Spleen (tissue), 11 donors: ENCODE results near the gene FOS. TPM values are rescaled to one million over a fixed set of nuclear protein-coding genes. Genes with fewer than 3 reads are reported as not detected.
A peak's percentile ranks its signal among the peaks of the same experiment; 100 is the strongest.

Experiments used
- DNase-seq: peaks from one replicate; pipeline ENCODE4 v3.0.0-alpha.2; 2020
- H3K27ac ChIP-seq, 8 donors: fragments of 200-600 bp; sonication (generic) in 7 of 8; 1 replicate in 4 of 8; 2 replicates in 4 of 8; pipeline versions ENCODE4 v1.5.0 to v1.8.0; 2016 to 2021; ENCODE audit warnings: inconsistent platforms in 4 of 8, mild to moderate bottlenecking in 4 of 8, moderate library complexity in 1 of 8
- H3K27me3 ChIP-seq, 7 donors: fragments of 200-600 bp; sonication (generic) in 6 of 7; replicated peaks in 1 of 7; 1 replicate in 4 of 7; 2 replicates in 3 of 7; pipeline versions ENCODE4 v1.5.0 to v1.8.0; 2016 to 2021; ENCODE audit warnings: inconsistent platforms in 3 of 7, mild to moderate bottlenecking in 1 of 7
- H3K36me3 ChIP-seq, 6 donors: fragments of 200-600 bp; sonication (generic) in 5 of 6; 1 replicate in 4 of 6; 2 replicates in 2 of 6; pipeline versions ENCODE4 v1.5.0 to v1.8.0; 2016 to 2021; ENCODE audit warnings: inconsistent platforms in 2 of 6
- H3K4me1 ChIP-seq, 6 donors: fragments of 200-600 bp; sonication (generic) in 5 of 6; 1 replicate in 3 of 6; 2 replicates in 3 of 6; pipeline versions ENCODE4 v1.5.0 to v1.8.0; 2016 to 2021; ENCODE audit warnings: inconsistent platforms in 3 of 6
- H3K4me3 ChIP-seq, 8 donors: fragments of 200-600 bp; sonication (generic) in 7 of 8; 1 replicate in 4 of 8; 2 replicates in 4 of 8; pipeline versions ENCODE4 v1.5.0 to v1.8.0; 2016 to 2021; ENCODE audit warnings: inconsistent platforms in 4 of 8, mild to moderate bottlenecking in 4 of 8, moderate library complexity in 2 of 8
- H3K9me3 ChIP-seq, 8 donors: fragments of 200-600 bp; sonication (generic) in 7 of 8; 1 replicate in 4 of 8; 2 replicates in 4 of 8; pipeline versions ENCODE4 v1.5.0 to v1.8.0; 2016 to 2021; ENCODE audit warnings: inconsistent platforms in 4 of 8
- POLR2A ChIP-seq, 3 donors: fragments of 450-650 bp; IDR thresholded peaks; one replicate each; pipeline ENCODE4 v1.5.1; 2017; ENCODE audit warnings: antibody characterized with exemption in 3 of 3, mild to moderate bottlenecking in 1 of 3
- POLR2AphosphoS5 ChIP-seq, 3 donors: sonication (generic); formaldehyde crosslinking; IDR thresholded peaks; one replicate each; pipeline ENCODE4 v1.5.1; 2017; ENCODE audit warnings: antibody characterized with exemption in 3 of 3
- WGBS, 5 donors: extraction: QIAGEN DNeasy Blood & Tissue Kit in 3 of 5; methylation state at CpG; one replicate each; pipeline versions ENCODE4 v1.1.5 to v1.1.7; 2013 to 2018; 5-methylcytosine and 5-hydroxymethylcytosine counted together
- intact Hi-C: fragments of 100-400 bp; cut with DNase I; formaldehyde crosslinking; loops from one replicate; pipeline ENCODE4 v1.15.0; 2023; ENCODE audit warnings: low total_unique reads
- polyA plus RNA-seq, 3 donors: library from polyadenylated mRNA; stranded (reverse); fragments of 200-250 nt; gene quantifications; one replicate each; pipeline ENCODE4 v1.2.1, GENCODE V29; 2013
- total RNA-seq, 7 donors: library from RNA; depleted of rRNA in 3 of 7; stranded (reverse); fragments of >200 nt in 3 of 7; fragmentation: NEBNext Ultra II Directional in 4 of 7; extraction: Animal tissue kit (Norgen Biotek cat#: 25700) in 4 of 7; gene quantifications; one replicate each; pipeline versions ENCODE4 v1.1.0 to v1.2.1, GENCODE V29; 2016 to 2021
- TF ChIP-seq, protein P1 (sequence below), 11 experiments: fragments of 200-600 bp in 7 of 11; fragments of 450-650 bp in 4 of 11; sonication (generic) in 4 of 11; IDR thresholded peaks in 8 of 11; conservative IDR thresholded peaks in 3 of 11; 1 replicate in 7 of 11; 2 replicates in 4 of 11; pipeline versions ENCODE4 v1.4.0 to v1.8.0; 2016 to 2021; ENCODE audit warnings: antibody characterized with exemption in 11 of 11, inconsistent platforms in 4 of 11, mild to moderate bottlenecking in 1 of 11
- donor health status: healthy with polysubstance abuse.
- donor health status: DM: no; HTN: no; CAD: no; lungs with moderate emphysema.
- donor health status: DM: no; HTN: no; CAD: no.
- donor health status: Bipolar disorder and iron deficiency.
- donor health status: healthy.
- donor health status: DM: no; HTN: no; CAD: no.
- donor health status: DM: yes; HTN: yes; CAD: no.

The FOS gene
- total and polyA plus RNA-seq, 10 donors = 18.8 to 414 (median 116) TPM

DNA sequence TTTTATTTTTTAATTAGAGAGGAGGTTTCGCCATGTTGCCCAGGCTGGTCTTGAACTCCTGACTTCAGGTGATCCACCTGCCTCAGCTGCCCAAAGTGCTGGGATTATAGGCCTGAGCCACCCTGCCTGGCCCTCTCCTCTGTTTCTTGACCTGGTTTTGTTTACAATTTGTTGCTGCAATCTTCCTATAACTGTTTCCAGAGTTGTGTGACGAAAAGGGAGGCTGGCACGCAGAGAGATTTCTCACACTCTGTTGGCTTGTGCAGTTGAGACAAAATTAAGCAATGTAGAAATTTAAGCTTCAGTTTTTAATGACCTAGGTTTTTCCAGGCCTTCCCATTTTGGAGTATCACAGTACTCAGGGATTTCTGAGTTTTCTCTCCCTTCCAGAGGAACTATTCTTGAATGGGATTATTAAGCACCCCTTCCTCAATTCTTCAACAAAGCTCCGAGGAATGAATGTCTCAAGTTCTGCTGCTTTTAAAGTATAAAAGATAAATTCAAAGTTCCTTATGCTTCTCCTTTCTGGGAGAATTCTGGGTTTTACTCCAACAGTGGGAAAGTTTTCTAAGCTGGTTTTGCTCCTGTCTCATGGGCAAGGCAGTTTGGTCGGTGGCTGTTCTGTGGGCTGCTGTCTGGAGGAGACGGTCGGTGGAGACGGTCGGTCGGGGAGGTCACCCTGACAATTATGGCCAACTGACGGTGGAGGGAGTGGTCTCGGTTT, 20.4 kb upstream of the FOS start:
- no peak for DNase-seq
- peak overlapping the region; percentile 77 to 97 (median 90) for H3K27ac ChIP-seq
- intact Hi-C loops = no loop called here
- no peaks in the 10 kb centered on the region for H3K36me3 ChIP-seq
- H3K9me3 ChIP-seq = no peaks in the 10 kb centered on the region
- H3K27me3 ChIP-seq = no peaks in the 10 kb centered on the region
- 20 to 28% (median 26%) methylated on average over 12 of the region's 12 CpGs for WGBS, 5 donors
- H3K4me3 ChIP-seq = peak overlapping the region in 6 of 8 donors; percentile 22 to 70 (median 32)
- peaks cover 15 to 38% (median 24%) of the 10 kb centered on the region in 6 donors for H3K4me1 ChIP-seq
- TF ChIP-seq, protein P1, sequence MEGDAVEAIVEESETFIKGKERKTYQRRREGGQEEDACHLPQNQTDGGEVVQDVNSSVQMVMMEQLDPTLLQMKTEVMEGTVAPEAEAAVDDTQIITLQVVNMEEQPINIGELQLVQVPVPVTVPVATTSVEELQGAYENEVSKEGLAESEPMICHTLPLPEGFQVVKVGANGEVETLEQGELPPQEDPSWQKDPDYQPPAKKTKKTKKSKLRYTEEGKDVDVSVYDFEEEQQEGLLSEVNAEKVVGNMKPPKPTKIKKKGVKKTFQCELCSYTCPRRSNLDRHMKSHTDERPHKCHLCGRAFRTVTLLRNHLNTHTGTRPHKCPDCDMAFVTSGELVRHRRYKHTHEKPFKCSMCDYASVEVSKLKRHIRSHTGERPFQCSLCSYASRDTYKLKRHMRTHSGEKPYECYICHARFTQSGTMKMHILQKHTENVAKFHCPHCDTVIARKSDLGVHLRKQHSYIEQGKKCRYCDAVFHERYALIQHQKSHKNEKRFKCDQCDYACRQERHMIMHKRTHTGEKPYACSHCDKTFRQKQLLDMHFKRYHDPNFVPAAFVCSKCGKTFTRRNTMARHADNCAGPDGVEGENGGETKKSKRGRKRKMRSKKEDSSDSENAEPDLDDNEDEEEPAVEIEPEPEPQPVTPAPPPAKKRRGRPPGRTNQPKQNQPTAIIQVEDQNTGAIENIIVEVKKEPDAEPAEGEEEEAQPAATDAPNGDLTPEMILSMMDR (IDR thresholded peaks at IDR 0.05 in 8 of 11, conservative IDR thresholded peaks at IDR 0.05 in 3 of 11) = no peak
- TF ChIP-seq POLR2AphosphoS5 (IDR thresholded peaks at IDR 0.05) (peak in 1 of 3 donors; percentile 15), POLR2A (IDR thresholded peaks at IDR 0.05) (no peak)

DNA sequence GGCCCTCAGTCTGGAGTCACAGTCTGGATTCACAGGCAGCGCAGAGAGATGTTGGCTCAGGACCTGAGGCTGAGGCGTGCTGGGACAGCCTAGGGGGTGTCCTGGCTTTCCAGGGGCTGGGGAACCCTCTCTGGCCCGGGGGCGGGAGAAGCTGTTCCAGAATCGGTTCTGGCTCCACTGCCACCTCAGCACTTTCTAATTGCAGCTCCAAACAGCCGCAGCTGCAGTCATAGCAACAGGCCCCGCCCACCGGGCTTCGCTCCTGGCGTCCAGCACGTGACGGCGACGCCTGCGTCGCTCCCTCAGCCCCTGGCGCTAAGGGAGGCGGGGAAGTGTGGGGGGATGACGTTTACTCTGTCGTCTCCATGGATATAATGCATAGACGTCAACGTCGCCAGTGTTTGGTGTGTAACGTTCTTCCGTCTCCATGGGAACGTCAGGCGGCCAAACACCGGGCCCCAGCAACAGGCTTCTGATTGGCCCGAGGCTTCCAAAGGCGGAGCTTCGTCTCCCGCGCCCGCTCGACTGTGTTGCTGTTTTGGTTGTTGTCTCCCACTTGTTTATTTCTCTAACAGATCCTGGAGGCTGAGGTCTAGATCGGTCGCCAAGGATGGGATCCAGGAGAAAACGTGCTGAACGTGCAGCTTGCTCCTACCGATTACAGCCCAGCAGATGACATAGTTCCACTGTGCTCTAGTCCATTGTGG, 19.7 kb upstream of the FOS start:
- H3K27ac ChIP-seq = peak overlapping the region; percentile 77 to 97 (median 90)
- WGBS, 5 donors = 1 to 2% (median 2%) methylated on average over 14 to 40 of the region's 40 CpGs
- H3K4me1 ChIP-seq = peaks cover 15 to 38% (median 24%) of the 10 kb centered on the region in 6 donors
- peak overlapping the region; percentile 8 to 70 (median 24) for H3K4me3 ChIP-seq
- intact Hi-C loops = no loop called here
- no peaks in the 10 kb centered on the region for H3K9me3 ChIP-seq
- TF ChIP-seq POLR2A (IDR thresholded peaks at IDR 0.05) (peak in 2 of 3 donors; percentile 58 to 79), POLR2AphosphoS5 (IDR thresholded peaks at IDR 0.05) (peak; percentile 94 to 96 (median 95))
- TF ChIP-seq, protein P1 (IDR thresholded peaks at IDR 0.05 in 8 of 11, conservative IDR thresholded peaks at IDR 0.05 in 3 of 11) = peak in 1 of 11 experiments; percentile 26
- no peaks in the 10 kb centered on the region for H3K36me3 ChIP-seq
- peak; percentile 100 for DNase-seq
- no peaks in the 10 kb centered on the region for H3K27me3 ChIP-seq

DNA sequence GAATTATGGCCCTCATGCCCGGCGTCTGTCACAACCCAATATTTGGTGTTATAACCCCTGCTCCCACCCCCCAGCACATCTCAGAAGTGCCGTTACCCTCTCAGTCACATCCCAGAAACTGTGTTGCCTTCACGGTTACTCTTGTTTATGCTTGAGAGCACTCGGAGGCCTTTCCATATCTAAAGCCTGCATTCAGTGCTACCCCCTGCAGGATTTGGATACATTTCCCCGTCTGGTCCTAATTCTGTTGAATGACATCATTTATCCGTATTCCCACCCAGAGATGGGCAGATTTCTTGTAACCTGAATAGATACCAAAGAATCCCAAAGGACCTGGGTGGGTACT, 19.1 kb upstream of the FOS start:
- Histone ChIP-seq H3K27me3 (no peaks in the 10 kb centered on the region), H3K36me3 (no peaks in the 10 kb centered on the region), H3K9me3 (no peaks in the 10 kb centered on the region), H3K27ac (peak overlapping the region; percentile 77 to 97 (median 90)), H3K4me3 (peak overlapping the region; percentile 8 to 70 (median 24)), H3K4me1 (peaks cover 15 to 38% (median 24%) of the 10 kb centered on the region in 6 donors)
- DNase-seq = no peak
- WGBS, 5 donors = 10 to 17% (median 13%) methylated on average over 7 of the region's 7 CpGs
- no peak for TF ChIP-seq POLR2AphosphoS5 (IDR thresholded peaks at IDR 0.05)
- TF ChIP-seq POLR2A (IDR thresholded peaks at IDR 0.05) = no peak
- TF ChIP-seq, protein P1 (IDR thresholded peaks at IDR 0.05 in 8 of 11, conservative IDR thresholded peaks at IDR 0.05 in 3 of 11) = peak in 1 of 11 experiments; percentile 23
- intact Hi-C loops = no loop called here
